T-helper 22 cell (primary cell): Measurements from ENCODE around the gene PHF1.
A peak's percentile ranks its signal among the peaks of the same experiment; 100 is the strongest.

ENCODE experiments used
- DNase-seq: peaks from one replicate; pipeline ENCODE4 v3.0.0-alpha.2; 2020; ENCODE audit warnings: low read depth

The PHF1 gene

DNA sequence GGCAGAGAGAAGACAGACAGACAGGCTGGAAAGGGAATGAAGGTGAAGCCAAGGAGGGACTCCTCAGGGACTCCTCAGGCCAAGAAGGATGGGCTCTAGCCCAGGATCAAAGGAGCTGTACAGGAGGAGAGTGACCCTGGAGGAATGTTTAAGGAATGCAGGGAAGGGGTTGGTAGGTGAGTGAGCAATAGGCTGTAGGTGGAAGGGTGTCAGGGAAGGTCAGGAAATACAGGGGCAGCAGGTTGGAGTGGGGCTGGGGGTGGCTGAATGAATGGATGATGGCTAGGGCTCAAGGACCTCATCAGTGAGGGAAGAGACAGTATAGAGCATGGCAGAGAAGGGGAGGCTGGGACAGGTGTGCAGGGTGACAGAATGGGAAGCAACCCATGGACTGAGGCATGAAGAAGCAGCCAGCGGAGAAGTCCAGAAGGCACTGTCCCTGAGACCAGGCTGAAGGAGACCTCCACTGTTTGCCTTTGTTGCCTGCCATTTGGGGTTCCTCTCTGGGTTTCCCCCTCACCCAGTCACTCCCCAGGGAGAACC is 22.3 kb downstream of the PHF1 start:
- DNase-seq, result no peak

DNA sequence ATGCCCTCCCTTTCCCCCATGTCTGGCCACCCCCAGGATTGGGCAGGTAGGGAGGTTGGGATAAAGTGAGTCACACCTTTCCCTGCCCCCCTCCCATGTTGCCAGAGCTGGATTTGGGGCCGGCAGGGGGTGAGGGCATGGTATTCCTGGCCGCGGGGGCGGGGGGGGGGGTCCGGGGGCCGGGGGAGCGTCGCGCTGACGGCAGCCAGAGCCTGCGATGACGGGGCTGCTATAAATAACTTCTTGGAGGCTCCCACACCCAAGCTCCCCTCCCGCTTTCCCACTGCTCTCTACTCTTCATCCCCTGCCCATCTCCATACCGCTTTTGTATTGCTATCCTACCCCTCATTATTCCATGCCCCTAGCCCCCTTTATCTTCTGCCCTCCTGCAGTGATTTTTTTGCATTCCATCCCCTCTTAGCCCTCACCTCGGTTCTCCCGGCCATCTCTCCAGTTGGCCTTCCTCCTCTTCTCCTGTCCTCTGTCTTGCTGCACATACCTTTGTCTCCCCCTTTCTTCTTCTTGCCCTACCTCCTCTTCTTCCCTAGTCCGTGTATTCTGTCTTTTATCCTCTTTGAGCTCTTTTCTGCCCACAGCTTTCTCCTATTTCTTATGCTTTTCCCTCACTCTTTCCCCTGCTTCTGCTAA is 22.9 kb downstream of the PHF1 start:
- no peak for DNase-seq

DNA sequence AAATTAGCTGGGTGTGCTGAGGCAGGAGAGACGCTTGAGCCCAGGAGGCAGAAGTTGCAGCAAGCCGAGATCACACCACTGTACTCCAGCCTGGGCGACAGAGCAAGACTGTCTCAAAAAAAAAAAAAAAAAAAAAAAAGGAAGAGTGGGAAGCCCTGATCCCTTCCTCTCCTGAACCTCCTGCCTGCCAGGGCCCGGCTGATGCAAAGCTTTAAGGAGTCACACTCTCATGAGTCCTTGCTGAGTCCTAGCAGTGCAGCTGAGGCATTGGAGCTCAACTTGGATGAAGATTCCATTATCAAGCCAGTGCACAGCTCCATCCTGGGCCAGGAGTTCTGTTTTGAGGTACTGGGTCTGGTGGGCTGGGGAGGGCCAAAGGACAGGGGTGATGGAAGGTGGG is 24.1 kb downstream of the PHF1 start:
- DNase-seq, result no peak

DNA sequence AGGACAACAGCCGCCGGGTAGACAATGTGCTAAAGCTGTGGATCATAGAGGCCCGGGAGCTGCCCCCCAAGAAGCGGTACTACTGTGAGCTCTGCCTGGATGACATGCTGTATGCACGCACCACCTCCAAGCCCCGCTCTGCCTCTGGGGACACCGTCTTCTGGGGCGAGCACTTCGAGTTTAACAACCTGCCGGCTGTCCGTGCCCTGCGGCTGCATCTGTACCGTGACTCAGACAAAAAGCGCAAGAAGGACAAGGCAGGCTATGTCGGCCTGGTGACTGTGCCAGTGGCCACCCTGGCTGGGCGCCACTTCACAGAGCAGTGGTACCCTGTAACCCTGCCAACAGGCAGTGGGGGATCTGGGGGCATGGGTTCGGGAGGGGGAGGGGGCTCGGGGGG is 26.9 kb downstream of the PHF1 start:
- no peak for DNase-seq

DNA sequence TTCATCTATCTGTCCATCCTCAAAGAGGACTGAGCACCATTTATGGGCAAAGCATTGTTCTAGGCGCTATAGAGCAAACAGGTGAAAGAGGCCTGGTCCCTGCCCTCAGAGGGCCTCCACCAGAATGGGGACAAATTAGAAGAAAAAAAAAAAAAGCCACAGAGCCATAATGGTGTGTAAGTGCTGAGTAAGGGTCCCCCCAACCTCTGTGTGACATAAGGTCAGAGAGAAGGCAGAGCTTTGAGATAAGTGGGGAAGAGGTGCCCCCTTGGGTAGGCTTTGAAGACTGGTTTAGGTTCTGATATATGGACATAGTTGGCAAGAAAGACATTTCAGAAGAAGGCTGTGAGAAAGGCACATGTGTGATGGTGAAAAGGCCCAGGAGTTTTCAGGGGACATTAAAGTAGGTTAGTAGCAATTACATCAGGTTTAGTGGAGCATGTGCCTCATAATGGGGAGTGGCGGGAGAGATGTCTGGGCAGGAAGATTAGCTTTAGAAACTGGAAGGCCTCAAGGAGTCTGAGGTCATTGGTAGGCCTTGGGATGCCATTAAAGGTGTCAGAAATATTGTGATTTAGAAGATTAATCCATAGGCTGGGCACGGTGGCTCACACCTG is 28.3 kb downstream of the PHF1 start:
- DNase-seq, result no peak

DNA sequence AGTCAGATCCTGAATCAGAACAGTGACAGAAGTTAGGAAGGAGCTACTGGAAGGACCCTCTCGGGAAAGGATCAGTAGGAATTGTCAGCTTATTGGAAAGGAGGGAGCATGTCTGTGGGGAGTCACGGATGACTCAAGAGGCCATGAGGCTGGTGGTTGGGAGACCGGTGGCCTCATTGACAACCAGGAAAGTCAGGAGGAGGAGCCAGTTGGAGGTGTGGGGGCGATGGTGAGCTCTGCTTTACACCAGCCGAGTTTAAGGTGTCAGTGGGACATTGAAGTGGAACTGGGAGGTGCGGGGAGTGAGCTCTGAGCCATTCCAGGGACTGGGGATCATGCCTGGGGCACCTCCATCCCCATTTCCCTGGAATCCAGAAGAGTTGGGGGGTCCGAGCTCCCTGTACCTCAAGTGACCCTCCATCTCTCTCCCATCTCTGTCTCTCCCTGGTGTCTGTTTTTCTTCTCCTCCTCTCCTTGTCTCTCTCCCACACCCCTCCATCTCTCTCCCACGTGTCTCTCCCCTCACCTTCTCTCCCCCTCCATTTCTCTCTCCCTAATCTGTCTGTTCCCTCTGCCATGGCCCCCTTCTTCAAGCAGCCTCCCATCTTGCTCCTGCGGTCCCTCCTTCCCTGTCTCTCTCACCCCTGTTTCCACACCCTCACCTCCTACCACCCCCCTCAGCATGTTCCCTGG is 29.3 kb downstream of the PHF1 start:
- DNase-seq, result no peak

DNA sequence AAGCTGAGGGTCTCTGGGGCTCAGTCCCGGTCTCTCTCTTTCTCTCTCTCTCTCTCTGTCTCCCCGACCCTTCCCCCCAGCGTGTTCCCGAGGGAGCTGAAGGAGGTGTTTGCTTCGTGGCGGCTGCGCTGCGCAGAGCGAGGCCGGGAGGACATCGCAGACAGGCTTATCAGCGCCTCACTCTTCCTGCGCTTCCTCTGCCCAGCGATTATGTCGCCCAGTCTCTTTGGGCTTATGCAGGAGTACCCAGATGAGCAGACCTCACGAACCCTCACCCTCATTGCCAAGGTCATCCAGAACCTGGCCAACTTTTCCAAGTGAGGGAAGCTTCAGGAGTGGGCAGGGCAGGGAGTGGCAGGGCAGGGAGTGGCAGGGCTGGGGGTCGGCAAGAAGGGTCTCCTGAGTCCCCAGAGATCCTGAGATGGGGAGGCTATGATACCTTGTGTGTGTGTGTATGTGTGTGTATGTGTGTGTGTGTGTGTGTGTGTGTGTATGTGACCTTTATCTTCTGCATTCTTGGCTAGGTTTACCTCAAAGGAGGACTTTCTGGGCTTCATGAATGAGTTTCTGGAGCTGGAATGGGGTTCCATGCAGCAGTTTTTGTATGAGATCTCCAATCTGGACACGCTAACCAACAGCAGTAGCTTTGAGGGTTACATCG is 30.0 kb downstream of the PHF1 start:
- DNase-seq, result no peak

DNA sequence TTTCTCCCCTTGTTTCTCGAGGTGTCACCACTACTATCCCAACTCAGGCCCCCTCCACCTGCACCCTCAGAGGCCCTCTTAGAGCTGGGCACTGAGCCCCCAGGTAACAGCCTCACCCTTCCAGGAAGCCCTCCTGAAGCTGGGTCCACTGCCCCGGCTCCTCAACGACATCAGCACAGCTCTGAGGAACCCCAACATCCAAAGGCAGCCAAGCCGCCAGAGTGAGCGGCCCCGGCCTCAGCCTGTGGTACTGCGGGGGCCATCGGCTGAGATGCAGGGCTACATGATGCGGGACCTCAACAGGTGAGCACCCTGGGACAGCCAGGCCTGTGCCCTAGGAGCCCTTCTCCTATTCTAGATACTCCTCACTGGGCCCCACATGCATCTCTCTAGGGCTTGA is 30.6 kb downstream of the PHF1 start:
- no peak for DNase-seq

DNA sequence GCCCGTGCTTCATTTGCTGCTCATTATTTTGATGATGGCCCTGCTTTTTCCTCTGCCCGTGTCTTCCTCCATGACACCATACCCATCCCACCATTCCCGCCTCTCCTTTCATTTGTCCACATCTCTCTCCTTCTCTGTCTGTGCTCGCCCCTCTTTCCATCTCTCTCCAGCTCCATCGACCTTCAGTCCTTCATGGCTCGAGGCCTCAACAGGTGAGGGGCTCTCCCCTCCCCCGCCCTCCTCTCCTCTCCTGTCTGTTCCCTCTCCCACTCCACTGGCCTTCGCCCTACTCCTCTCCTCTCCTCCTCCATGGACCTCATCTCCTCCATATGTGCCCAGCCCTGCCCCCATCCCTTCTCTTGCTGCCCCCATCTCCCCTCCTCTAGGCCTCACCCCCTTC is 31.5 kb downstream of the PHF1 start:
- no peak for DNase-seq

DNA sequence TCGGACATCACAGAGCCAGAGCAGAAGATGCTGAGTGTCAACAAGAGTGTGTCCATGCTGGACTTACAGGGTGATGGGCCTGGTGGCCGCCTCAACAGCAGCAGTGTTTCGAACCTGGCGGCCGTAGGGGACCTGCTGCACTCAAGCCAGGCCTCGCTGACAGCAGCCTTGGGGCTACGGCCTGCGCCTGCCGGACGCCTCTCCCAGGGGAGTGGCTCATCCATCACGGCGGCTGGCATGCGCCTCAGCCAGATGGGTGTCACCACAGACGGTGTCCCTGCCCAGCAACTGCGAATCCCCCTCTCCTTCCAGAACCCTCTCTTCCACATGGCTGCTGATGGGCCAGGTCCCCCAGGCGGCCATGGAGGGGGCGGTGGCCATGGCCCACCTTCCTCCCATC is 32.2 kb downstream of the PHF1 start:
- DNase-seq, result no peak

DNA sequence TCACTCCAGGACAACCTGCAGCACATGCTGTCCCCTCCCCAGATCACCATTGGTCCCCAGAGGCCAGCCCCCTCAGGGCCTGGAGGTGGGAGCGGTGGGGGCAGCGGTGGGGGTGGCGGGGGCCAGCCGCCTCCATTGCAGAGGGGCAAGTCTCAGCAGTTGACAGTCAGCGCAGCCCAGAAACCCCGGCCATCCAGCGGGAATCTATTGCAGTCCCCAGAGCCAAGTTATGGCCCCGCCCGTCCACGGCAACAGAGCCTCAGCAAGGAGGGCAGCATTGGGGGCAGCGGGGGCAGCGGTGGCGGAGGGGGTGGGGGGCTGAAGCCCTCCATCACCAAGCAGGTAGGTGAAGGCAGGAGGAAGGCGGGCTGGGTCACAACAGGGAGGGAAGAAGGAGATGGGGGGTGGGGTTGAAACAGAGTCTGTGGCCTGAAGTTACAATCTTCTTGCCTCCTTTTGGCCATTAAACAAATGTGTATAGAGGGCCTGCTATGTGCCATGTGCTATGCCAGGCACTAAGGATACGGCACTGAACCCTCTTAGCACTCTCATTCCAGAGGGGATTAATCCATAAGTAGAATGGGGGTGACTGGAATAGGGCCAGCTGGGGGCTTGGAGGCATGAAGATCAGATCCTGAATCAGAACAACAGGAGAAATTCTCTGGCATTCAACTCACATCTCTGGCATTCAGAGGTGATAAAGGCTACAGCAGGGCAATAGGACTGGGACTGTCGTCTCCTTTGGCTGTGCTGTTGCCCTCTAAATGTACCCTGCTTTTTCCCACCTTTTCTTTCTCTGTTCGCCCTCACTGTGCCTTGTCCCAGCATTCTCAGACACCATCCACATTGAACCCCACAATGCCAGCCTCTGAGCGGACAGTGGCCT is 33.0 kb downstream of the PHF1 start:
- no peak for DNase-seq

DNA sequence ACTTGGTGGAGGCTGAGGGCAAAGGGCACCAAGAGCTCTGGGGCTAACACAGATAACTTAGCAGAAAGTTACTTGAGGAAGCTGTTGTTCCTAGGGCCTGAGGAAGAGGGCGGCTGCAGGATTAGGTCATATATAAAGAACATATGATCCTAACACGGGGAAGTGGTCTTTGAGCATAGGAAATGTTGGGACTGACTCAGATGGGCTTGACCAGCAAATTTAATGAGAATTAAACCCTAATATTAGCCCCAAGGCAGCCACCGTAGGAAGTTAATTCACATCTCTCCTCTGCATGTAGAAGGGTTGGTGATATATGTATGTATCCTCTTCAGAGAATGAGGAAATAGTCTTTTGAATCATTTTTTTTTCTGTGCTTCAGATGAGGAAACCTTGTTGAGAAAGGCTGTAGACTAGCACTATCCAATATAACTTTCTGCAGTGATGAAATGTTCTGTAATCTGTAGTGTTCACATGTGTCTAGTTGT is 34.3 kb downstream of the PHF1 start:
- DNase-seq, result no peak

DNA sequence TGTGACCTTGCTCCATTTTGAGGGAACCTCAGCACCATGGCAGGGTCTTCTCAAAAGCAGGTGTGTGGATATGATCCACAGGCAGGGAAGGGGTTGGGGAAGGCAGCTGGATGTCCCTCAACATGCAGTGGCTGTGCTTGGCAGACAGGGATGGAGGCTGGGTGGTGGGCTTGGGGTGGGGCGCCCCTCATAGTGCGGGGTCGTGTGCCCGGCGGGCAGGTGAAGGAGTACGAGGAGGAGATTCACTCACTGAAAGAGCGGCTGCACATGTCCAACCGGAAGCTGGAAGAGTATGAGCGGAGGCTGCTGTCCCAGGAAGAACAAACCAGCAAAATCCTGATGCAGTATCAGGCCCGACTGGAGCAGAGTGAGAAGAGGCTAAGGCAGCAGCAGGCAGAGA is 35.5 kb downstream of the PHF1 start:
- no peak for DNase-seq

DNA sequence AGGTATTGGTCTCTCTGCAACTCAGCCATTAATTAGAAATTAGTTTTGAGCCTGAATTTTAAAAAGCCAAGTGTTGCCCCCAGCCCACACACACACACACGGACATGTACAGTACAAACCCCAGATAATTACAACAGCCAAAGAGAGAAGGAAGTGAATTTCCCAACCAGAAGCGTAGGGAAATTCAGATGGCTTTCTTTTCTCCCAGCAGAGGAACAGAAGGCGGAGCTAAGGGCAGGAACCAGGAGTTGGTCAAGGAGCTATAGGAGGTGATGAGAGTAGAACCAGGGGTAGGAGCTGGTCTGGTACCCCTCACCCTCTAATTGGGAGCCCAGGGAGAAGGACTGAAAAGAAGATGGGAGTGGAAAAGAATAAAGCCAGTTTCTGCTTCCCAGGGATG is 39.6 kb downstream of the PHF1 start:
- no peak for DNase-seq

DNA sequence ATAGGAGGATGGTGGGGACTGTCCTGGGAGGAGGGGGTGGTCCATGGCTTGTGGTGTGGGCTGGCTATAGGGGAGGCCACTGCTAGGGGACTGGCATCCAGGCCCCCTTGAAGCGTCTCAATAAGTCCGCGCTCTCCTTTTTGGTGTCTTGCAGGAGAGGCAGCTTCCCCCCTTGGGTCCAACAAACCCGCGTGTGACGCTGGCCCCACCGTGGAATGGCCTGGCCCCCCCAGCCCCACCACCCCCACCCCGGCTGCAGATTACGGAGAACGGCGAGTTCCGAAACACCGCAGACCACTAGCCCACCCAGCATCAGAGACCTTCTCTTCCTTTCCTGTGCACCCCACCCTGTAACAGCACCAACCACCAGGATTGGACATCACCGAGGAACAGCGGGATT is 40.8 kb downstream of the PHF1 start:
- DNase-seq, result no peak

DNA sequence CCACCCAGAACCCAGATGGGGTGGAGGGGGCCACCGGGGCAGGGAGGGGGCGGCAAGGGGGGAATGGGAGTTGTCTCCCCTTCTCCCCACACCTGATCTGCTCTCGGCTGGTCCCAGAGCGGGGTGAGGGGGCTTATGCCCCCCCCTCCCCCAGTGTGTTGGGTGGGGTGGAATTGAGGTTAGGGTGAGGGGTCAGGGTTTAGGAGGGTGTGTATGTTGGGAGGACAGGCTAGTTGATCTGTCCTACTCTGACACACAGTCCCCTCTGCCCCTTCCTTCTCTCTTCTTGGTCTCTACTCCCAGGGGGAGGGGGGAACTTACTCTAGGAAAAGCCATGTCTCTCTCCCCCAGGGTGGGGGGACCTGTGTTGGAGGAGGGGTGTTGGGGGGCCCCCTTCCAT is 41.7 kb downstream of the PHF1 start:
- DNase-seq, result no peak

DNA sequence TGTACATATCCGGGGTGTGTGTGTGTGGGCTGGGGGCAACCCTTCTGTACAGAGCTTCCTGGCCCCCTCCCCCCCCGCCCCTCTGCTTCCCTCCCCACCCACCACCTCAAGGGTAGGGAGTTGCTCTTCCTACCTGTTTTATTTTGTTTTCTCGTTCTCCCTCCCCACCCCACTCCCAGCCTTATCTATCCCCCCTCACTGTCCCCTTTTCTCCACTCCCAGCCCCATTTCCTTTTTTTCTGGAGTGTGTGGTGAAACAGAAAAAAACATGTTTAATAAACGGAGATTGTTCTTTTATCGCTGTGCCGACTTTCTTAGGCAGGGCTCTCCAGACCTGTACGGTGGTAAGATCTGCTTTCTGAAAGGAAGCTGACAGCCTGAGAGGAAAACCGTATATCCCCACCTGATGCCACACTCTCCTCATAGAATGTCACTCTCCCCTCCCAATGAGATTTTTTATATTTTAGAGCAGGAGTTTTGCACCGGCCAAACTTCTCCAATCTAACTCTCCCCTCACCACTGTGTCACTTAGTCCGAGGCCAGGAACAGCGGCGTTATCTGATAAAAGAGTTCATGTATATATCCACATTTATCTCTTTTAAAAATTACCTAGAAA is 42.7 kb downstream of the PHF1 start:
- DNase-seq, result no peak

DNA sequence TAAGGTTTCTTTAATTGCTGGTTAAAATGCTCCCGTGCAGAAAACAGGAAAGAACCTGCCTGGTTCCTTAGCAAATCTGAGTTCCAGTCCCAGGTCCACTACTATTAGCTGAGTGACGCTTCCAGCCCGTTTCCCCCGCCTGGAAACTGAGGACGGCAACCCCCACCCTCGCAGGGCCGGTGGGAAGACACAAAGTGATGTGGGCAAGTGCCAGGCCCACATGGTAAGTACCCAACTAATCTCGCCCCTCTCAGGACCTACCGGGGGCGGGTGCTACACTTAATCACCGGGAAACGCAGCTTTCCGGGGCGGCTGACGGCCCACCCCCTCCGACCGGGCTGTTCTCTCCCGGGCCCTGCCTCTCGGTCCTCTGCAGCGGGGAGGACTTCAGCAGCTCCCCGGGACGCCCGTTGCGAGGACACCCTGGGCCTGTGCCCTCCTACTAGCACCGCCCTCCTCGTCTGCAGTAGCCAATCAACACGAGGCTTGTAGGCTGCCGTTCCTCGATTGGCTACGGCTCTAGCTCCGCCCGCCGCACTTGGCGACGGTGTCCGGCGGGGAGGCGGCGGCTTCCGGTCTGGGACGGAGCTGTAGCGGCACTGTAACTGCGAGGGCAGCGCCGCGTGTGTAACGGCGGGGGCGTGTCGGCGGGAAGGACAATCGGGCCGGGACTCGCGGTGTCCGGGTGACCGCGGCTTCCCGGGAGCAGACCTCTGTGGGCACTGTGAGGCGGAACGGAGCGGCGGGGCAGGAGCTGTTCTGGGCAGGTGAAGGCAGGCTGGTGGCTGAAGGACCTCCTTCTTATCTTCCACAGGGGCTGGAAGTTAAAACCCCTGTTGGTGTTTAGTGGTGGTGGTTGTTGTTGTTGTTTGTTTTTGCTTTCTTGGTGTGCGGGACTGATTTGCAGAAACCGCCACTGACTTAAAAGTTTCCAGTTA is 43.5 kb downstream of the PHF1 start, which contains the start of gene ZBTB9:
ZBTB9 (plus strand) TSS at position 568 of the 938 bp plus-strand sequence. CDS start 525 bp downstream, outside the sequence.
- peak; percentile 94 for DNase-seq

DNA sequence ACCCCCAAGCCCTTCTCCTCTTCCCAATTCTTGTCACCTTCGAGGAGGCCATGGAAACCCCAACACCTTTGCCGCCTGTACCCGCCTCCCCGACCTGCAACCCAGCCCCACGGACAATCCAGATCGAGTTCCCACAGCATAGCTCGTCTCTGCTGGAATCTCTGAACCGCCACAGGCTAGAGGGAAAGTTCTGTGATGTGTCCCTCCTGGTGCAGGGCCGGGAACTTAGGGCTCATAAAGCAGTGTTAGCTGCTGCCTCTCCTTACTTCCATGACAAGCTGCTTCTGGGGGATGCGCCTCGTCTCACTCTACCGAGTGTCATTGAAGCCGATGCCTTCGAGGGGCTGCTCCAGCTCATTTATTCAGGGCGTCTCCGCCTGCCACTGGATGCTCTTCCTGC is 44.2 kb downstream of the PHF1 start:
- DNase-seq, result no peak

DNA sequence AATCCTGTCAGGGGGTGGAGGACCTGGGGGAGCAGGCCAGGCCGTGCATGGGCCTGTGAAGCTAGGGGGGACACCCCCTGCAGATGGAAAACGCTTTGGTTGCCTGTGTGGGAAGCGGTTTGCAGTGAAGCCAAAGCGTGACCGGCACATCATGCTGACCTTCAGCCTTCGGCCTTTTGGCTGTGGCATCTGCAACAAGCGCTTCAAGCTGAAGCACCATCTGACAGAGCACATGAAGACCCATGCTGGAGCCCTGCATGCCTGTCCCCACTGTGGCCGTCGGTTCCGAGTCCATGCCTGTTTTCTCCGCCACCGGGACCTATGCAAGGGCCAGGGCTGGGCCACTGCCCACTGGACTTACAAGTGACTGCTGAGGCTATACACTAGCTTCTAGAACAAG is 45.3 kb downstream of the PHF1 start:
- DNase-seq, result no peak
